Activated CD4-positive, alpha-beta T cell treated with anti-CD3 and anti-CD28 coated beads, Interleukin-10, Interleukin-2, amounts not matched to agents 100 ng/mL and 50 ng/mL, durations not matched to agents 16 hours and 8 hours (primary cell): ENCODE measurements around the gene ATP8B4.
A peak's percentile ranks its signal among the peaks of the same experiment; 100 is the strongest.
"Not testable (repeated sequence)": the region's sequence is repeated elsewhere in the genome, so short reads cannot be mapped to it uniquely, and the experiment has no call there.

Source experiments
- DNase-seq: peaks from one replicate; pipeline ENCODE4 v3.0.0-alpha.2; 2020

Gene ATP8B4

GRCh38 chr15:50119063-50120040 is at the start of gene ATP8B4:
Gene ATP8B4, minus strand, starts transcription at chr15:50119233. Its CDS starts 12,267 bp downstream, at chr15:50106966.
- DNase-seq, result peak; percentile 71

GRCh38 chr15:50168379-50168778 is 49.3 kb upstream of the ATP8B4 start:
- no peak for DNase-seq

GRCh38 chr15:50167110-50167509 is 48.1 kb upstream of the ATP8B4 start:
- DNase-seq, result no peak

GRCh38 chr15:50166216-50166615 is 47.2 kb upstream of the ATP8B4 start:
- DNase-seq, result no peak

GRCh38 chr15:50164458-50164857 is 45.4 kb upstream of the ATP8B4 start:
- no peak for DNase-seq

- no peak for DNase-seq
Measured at GRCh38 chr15:50163719-50164410, 44.8 kb upstream of the ATP8B4 start.

GRCh38 chr15:50162969-50163718 is 44.1 kb upstream of the ATP8B4 start:
- no peak for DNase-seq

GRCh38 chr15:50158236-50158635 is 39.2 kb upstream of the ATP8B4 start:
- not testable (repeated sequence) for DNase-seq

GRCh38 chr15:50151476-50151875 is 32.4 kb upstream of the ATP8B4 start:
- DNase-seq, result no peak

- DNase-seq, result no peak
Measured at GRCh38 chr15:50150851-50151250, 31.8 kb upstream of the ATP8B4 start.

GRCh38 chr15:50150349-50150748 is 31.3 kb upstream of the ATP8B4 start:
- DNase-seq, result peak; percentile 66

GRCh38 chr15:50149090-50149489 is 30.1 kb upstream of the ATP8B4 start:
- DNase-seq, result no peak

GRCh38 chr15:50148362-50148963 is 29.4 kb upstream of the ATP8B4 start:
- DNase-seq, result no peak

GRCh38 chr15:50146632-50147031 is 27.6 kb upstream of the ATP8B4 start:
- no peak for DNase-seq

GRCh38 chr15:50145451-50145872 is 26.4 kb upstream of the ATP8B4 start:
- DNase-seq, result peak; percentile 63

- no peak for DNase-seq
Measured at GRCh38 chr15:50144341-50145120, 25.5 kb upstream of the ATP8B4 start.

- DNase-seq, result no peak
Measured at GRCh38 chr15:50143255-50143860, 24.3 kb upstream of the ATP8B4 start.

GRCh38 chr15:50141856-50142255 is 22.8 kb upstream of the ATP8B4 start:
- DNase-seq, result no peak

- DNase-seq, result no peak
Measured at GRCh38 chr15:50140983-50141382, 21.9 kb upstream of the ATP8B4 start.

GRCh38 chr15:50140098-50140497 is 21.1 kb upstream of the ATP8B4 start:
- DNase-seq, result no peak

GRCh38 chr15:50138391-50138790 is 19.4 kb upstream of the ATP8B4 start:
- no peak for DNase-seq
